K562 (cell line): ENCODE data around the gene ZNF234. TPM values are rescaled to one million over a fixed set of nuclear protein-coding genes. Genes with fewer than 3 reads are reported as not detected.

ENCODE experiments used
- ADNP ChIP-seq: fragments of 200-800 bp; sonication (Bioruptor generic); IDR thresholded peaks from 2 replicates; pipeline ENCODE4 v1.6.1; 2016; ENCODE audit warnings: missing genetic modification characterization, missing compliant biosample characterization
- ATF7 ChIP-seq: fragments of 450-650 bp; IDR thresholded peaks from 2 replicates; pipeline ENCODE4 v1.7.1; 2014; ENCODE audit warnings: mild to moderate bottlenecking, moderate library complexity
- CEBPZ ChIP-seq: fragments of 150-350 bp; IDR thresholded peaks from 2 replicates; pipeline ENCODE4 v1.6.1; 2014; ENCODE audit warnings: low read depth, mild to moderate bottlenecking, low read length, borderline replicate concordance
- CHD1 ChIP-seq: fragments of 200-600 bp; sonication (generic); IDR thresholded peaks from one replicate; pipeline ENCODE4 v1.6.1; 2012; ENCODE audit warnings: mild to moderate bottlenecking, moderate library complexity, low read length, inconsistent platforms
- ETV5 ChIP-seq: sonication (generic); formaldehyde crosslinking; IDR thresholded peaks from 2 replicates; pipeline ENCODE4 v1.4.0; 2020; ENCODE audit warnings: low read depth, mild to moderate bottlenecking, missing genetic modification reagents
- FOXJ2 ChIP-seq: fragments of 200-800 bp; sonication (Bioruptor generic); IDR thresholded peaks from 2 replicates; pipeline ENCODE4 v1.6.1; 2016; ENCODE audit warnings: missing genetic modification characterization, missing compliant biosample characterization
- HDAC1 ChIP-seq, 2 experiments: fragments of 450-650 bp; IDR thresholded peaks; 2 replicates each; pipeline ENCODE4 v1.6.1; 2016 to 2017; ENCODE audit warnings: inconsistent platforms in 1 of 2, mild to moderate bottlenecking in 1 of 2, moderate library complexity in 1 of 2
- KLF16 ChIP-seq: IDR thresholded peaks from 2 replicates; pipeline ENCODE4 v1.6.1; 2016; ENCODE audit warnings: antibody characterized with exemption
- NFRKB ChIP-seq: fragments of 450-650 bp; IDR thresholded peaks from 2 replicates; pipeline ENCODE4 v1.6.1; 2016; ENCODE audit warnings: low read depth
- OTX1 ChIP-seq: fragments of 450-650 bp; formaldehyde crosslinking; IDR thresholded peaks from 2 replicates; pipeline ENCODE4 v1.4.0; 2022; ENCODE audit warnings: mild to moderate bottlenecking
- PHF20 ChIP-seq: fragments of 450-650 bp; IDR thresholded peaks from 2 replicates; pipeline ENCODE4 v1.6.1; 2018; ENCODE audit not compliant: partially characterized antibody
- PHF8 ChIP-seq: fragments of 200-600 bp; sonication (generic); IDR thresholded peaks from 2 replicates; pipeline ENCODE4 v1.6.1; 2012; ENCODE audit warnings: mixed run types, mild to moderate bottlenecking, inconsistent platforms, low read length, moderate library complexity, borderline replicate concordance
- PTTG1 ChIP-seq: fragments of 450-650 bp; IDR thresholded peaks from 2 replicates; pipeline ENCODE4 v1.6.1; 2016; ENCODE audit warnings: low read depth, mild to moderate bottlenecking, missing genetic modification characterization, missing compliant biosample characterization
- SNAPC5 ChIP-seq: fragments of 250-450 bp; sonication (Bioruptor Pico); IDR thresholded peaks from 2 replicates; pipeline ENCODE4 v1.8.0; 2021; ENCODE audit warnings: moderate library complexity, mild to moderate bottlenecking, inconsistent platforms
- THRA ChIP-seq: fragments of 450-650 bp; IDR thresholded peaks from 2 replicates; pipeline ENCODE4 v1.6.1; 2017; ENCODE audit warnings: mild to moderate bottlenecking, moderate library complexity
- TSC22D4 ChIP-seq: fragments of 450-650 bp; IDR thresholded peaks from 2 replicates; pipeline ENCODE4 v1.6.1; 2016; ENCODE audit warnings: missing genetic modification characterization, missing biosample characterization, control low read depth
- ZBTB34 ChIP-seq: fragments of 250-450 bp; sonication (Bioruptor Pico); IDR thresholded peaks from 2 replicates; pipeline ENCODE4 v1.8.0; 2021; ENCODE audit warnings: mild to moderate bottlenecking, moderate library complexity
- ZFX ChIP-seq: sonication (generic); formaldehyde crosslinking; IDR thresholded peaks from 2 replicates; pipeline ENCODE4 v1.8.0; 2022; ENCODE audit warnings: mild to moderate bottlenecking, missing genetic modification reagents, moderate library complexity
- ZNF23 ChIP-seq: fragments of 250-450 bp; sonication (Bioruptor Pico); IDR thresholded peaks from 2 replicates; pipeline ENCODE4 v1.4.0; 2020; ENCODE audit warnings: mild to moderate bottlenecking
- ZNF780A ChIP-seq: fragments of 250-450 bp; sonication (Bioruptor Pico); IDR thresholded peaks from 2 replicates; pipeline ENCODE4 v1.5.0; 2021; ENCODE audit warnings: mild to moderate bottlenecking
- polyA plus RNA-seq, 8 experiments: library from polyadenylated mRNA; depleted of rRNA in 4 of 8; stranded (reverse) in 5 of 8; unstranded in 3 of 8; fragments of >200 nt; fragmentation: Nextera tagmentation in 2 of 8; fragmentation: Illumina TruSeq in 1 of 8; extraction: Ambion mirVana in 2 of 8; extraction: Trizol in 1 of 8; gene quantifications; 2 replicates each; pipeline versions ENCODE4 v1.2.1 to v1.2.3, GENCODE V29; 2011 to 2014; ENCODE audit warnings: inconsistent platforms in 1 of 8, missing spikeins in 1 of 8
- total RNA-seq, 7 experiments: library from RNA; depleted of rRNA in 6 of 7; stranded (reverse); fragments of >200 nt in 6 of 7; fragmentation: Illumina TruSeq in 2 of 7; extraction: Trizol in 2 of 7; gene quantifications; 2 replicates each; pipeline versions ENCODE4 v1.2.1 to v1.2.3, GENCODE V29; 2011 to 2021; ENCODE audit warnings: low replicate concordance in 1 of 7

Gene ZNF234
- total and polyA plus RNA-seq, 9 of the 15 experiments (the other 6 are each of a cell fraction or from before 2014, with no cell fraction given) = 0.82 to 2.9 (median 1.5) TPM

- TF ChIP-seq CEBPZ (no peak), ATF7 (peak; percentile 45; the same call in 1 of the 2 replicates), ZFX (CRISPR knock-in tag) (peak; percentile 60), KLF16 (no peak), ZBTB34 (CRISPR knock-in tag) (no peak), ZNF23 (CRISPR knock-in tag) (no peak), TSC22D4 (no peak), HDAC1 (IDR thresholded peaks at IDR 0.05) (no peak), PHF8 (peak; percentile 80), FOXJ2 (tag) (0 out of 2 replicates have a peak, but pooled peaks have one; percentile 65), PTTG1 (tag) (no peak), THRA (no peak), SNAPC5 (CRISPR knock-in tag) (no peak), OTX1 (CRISPR knock-in tag) (no peak), PHF20 (peak; percentile 61), NFRKB (no peak), ZNF780A (CRISPR knock-in tag) (no peak), ETV5 (no peak; the same call in 1 of the 2 replicates), ADNP (no peak), CHD1 (no peak)
Measured at GRCh38 chr19:44093931-44094765, 47.2 kb upstream of the ZNF234 start, which contains the start of gene ZNF224 (continued).
